K562 (cell line): ENCODE measurements around the gene SLC5A10. TPM values are rescaled to one million over a fixed set of nuclear protein-coding genes. Genes with fewer than 3 reads are reported as not detected.

ENCODE experiments used
- ATAC-seq: fragments of 200-7000 bp; cut with Tn5 transposase; 3 replicates; pipeline ENCODE4 v1.9.1; 2020; ENCODE audit warnings: moderate library complexity
- BruUV-seq: library from RNA; stranded (reverse); fragments of 400-500 nt; replicated peaks from 2 replicates; lab custom pipeline; 2021; lab: Mats Ljungman, UMichigan
- CTCF ChIA-PET: fragments of 300-600 bp; formaldehyde crosslinking; extraction: SDS; loops from one replicate; lab custom pipeline; 2021; ENCODE audit warnings: low intra/inter-chr PET ratio; lab: Yijun Ruan, JAX
- POLR2A ChIA-PET: fragments of 300-600, 350-650 bp; sonication (Branson Sonifier 250); formaldehyde crosslinking; extraction: SDS; loops from one replicate; lab custom pipeline; 2021; ENCODE audit warnings: antibody characterized with exemption, inconsistent platforms; lab: Yijun Ruan, JAX
- DNase-seq, 4 experiments: peaks; one replicate each; pipeline versions ENCODE4 v3.0.0 to v3.0.0-alpha.2; 2011 to 2018; ENCODE audit warnings: low spot score in 3 of 4, mixed read lengths in 3 of 4; ENCODE audit errors: extremely low read depth in 1 of 4
- FAIRE-seq: peaks from 2 replicates; lab custom pipeline; 2011; peaks lifted over from hg19 to GRCh38; lab: Jason Lieb, UNC
- H2AFZ ChIP-seq: 2 replicates; pipeline ENCODE4 v1.6.0; 2011; ENCODE audit warnings: low read depth, low read length, control low read depth, inconsistent platforms
- H3K27ac ChIP-seq: fragments of 200-600 bp; 3 replicates; pipeline ENCODE4 v1.8.0; 2011; ENCODE audit warnings: low read depth, mild to moderate bottlenecking, control low read depth, inconsistent platforms, low read length, moderate library complexity, mixed read lengths; ENCODE audit errors: extremely low read depth
- H3K27me3 ChIP-seq, 2 experiments: fragments of 300-600 bp in 1 of 2; 2 replicates in 1 of 2; 3 replicates in 1 of 2; pipeline versions ENCODE4 v1.6.0 to v1.8.0; 2011; ENCODE audit warnings: inconsistent platforms in 2 of 2, low read length in 2 of 2, mild to moderate bottlenecking in 1 of 2, mixed read lengths in 1 of 2, moderate library complexity in 1 of 2; ENCODE audit not compliant: control insufficient read depth in 2 of 2, insufficient read depth in 2 of 2
- H3K36me3 ChIP-seq: fragments of 300-600 bp; 3 replicates; pipeline ENCODE4 v1.8.0; 2011; ENCODE audit warnings: mild to moderate bottlenecking, low read length, inconsistent platforms; ENCODE audit not compliant: control insufficient read depth, insufficient read depth
- H3K4me1 ChIP-seq, 2 experiments: fragments of 200-600 bp in 1 of 2; replicated peaks in 1 of 2; 2 replicates in 1 of 2; 3 replicates in 1 of 2; pipeline versions ENCODE4 v1.5.1 to v1.8.0; 2011; ENCODE audit warnings: inconsistent platforms in 2 of 2, low read length in 2 of 2, mild to moderate bottlenecking in 1 of 2, mixed read lengths in 1 of 2, moderate library complexity in 1 of 2; ENCODE audit not compliant: control insufficient read depth in 2 of 2, insufficient read depth in 2 of 2
- H3K4me2 ChIP-seq: 2 replicates; pipeline ENCODE4 v1.6.1; 2011; ENCODE audit warnings: low read length, control low read depth, inconsistent platforms, mixed read lengths; ENCODE audit not compliant: insufficient read depth
- H3K4me3 ChIP-seq: fragments of 200-600 bp; sonication (generic), shearing (Covaris generic); 2 replicates; pipeline ENCODE4 v1.5.1; 2016; ENCODE audit warnings: control low read depth, inconsistent platforms
- H3K79me2 ChIP-seq: fragments of 200-600 bp; 3 replicates; pipeline ENCODE4 v1.8.0; 2011; ENCODE audit warnings: low read length, inconsistent platforms; ENCODE audit not compliant: control insufficient read depth, insufficient read depth
- H3K9ac ChIP-seq, 2 experiments: 2 replicates each; pipeline versions ENCODE4 v1.6.0 to v1.6.1; 2011; ENCODE audit warnings: low read depth in 2 of 2, low read length in 2 of 2, control low read depth in 1 of 2, inconsistent platforms in 1 of 2, mild to moderate bottlenecking in 1 of 2, mixed read lengths in 1 of 2; ENCODE audit not compliant: insufficient read depth in 1 of 2
- H3K9me1 ChIP-seq: one replicate; pipeline ENCODE4 v1.6.0; 2011; ENCODE audit warnings: inconsistent platforms, mild to moderate bottlenecking, low read length, moderate library complexity; ENCODE audit not compliant: control insufficient read depth, insufficient read depth
- H3K9me3 ChIP-seq: replicated peaks from 2 replicates; pipeline ENCODE4 v1.5.1; 2011; ENCODE audit warnings: low read depth, low read length, inconsistent platforms; ENCODE audit not compliant: control insufficient read depth, insufficient read depth
- H4K20me1 ChIP-seq: replicated peaks from 2 replicates; pipeline ENCODE4 v1.6.1; 2011; ENCODE audit warnings: low read length, inconsistent platforms, mixed read lengths; ENCODE audit not compliant: control insufficient read depth, insufficient read depth
- EWSR1 ChIP-seq: fragments of 450-650 bp; IDR thresholded peaks from 2 replicates; pipeline ENCODE4 v1.6.1; 2018; ENCODE audit warnings: borderline replicate concordance, mild to moderate bottlenecking, low read depth, moderate library complexity; ENCODE audit not compliant: partially characterized antibody
- GABPB2 ChIP-seq: fragments of 250-450 bp; sonication (Bioruptor Pico); conservative IDR thresholded peaks from 2 replicates; pipeline ENCODE4 v1.5.1; 2021; ENCODE audit warnings: mild to moderate bottlenecking
- JUND ChIP-seq, 2 experiments: IDR thresholded peaks; 2 replicates in 1 of 2; 3 replicates in 1 of 2; pipeline ENCODE4 v1.6.1; 2011; ENCODE audit warnings: borderline replicate concordance in 2 of 2, low read depth in 2 of 2, low read length in 2 of 2, improper control_type of control experiment in 1 of 2, missing biosample characterization in 1 of 2, missing genetic modification characterization in 1 of 2, missing genetic modification reagents in 1 of 2
- KAT7 ChIP-seq: sonication (generic); formaldehyde crosslinking; IDR thresholded peaks from 2 replicates; pipeline ENCODE4 v1.8.0; 2022; ENCODE audit warnings: missing genetic modification reagents, mild to moderate bottlenecking, borderline replicate concordance
- KDM2B ChIP-seq: fragments of 250-450 bp; sonication (Bioruptor Pico); IDR thresholded peaks from 2 replicates; pipeline ENCODE4 v1.8.0; 2021; ENCODE audit warnings: mild to moderate bottlenecking, moderate library complexity
- NFRKB ChIP-seq: fragments of 450-650 bp; IDR thresholded peaks from 2 replicates; pipeline ENCODE4 v1.6.1; 2016; ENCODE audit warnings: low read depth
- NR2C2 ChIP-seq, 2 experiments: fragments of 200-800 bp in 1 of 2; sonication (Bioruptor generic) in 1 of 2; sonication (generic) in 1 of 2; formaldehyde crosslinking in 1 of 2; IDR thresholded peaks; 2 replicates each; pipeline versions ENCODE4 v1.6.1 to v1.8.0; 2016 to 2022; ENCODE audit warnings: mild to moderate bottlenecking in 1 of 2, missing compliant biosample characterization in 1 of 2, missing genetic modification characterization in 1 of 2, missing genetic modification reagents in 1 of 2
- SAP30 ChIP-seq: fragments of 200-600 bp; sonication (generic); IDR thresholded peaks from 2 replicates; pipeline ENCODE4 v1.6.1; 2012; ENCODE audit warnings: borderline replicate concordance, low read depth, mild to moderate bottlenecking, moderate library complexity, low read length, control low read depth, inconsistent platforms; ENCODE audit not compliant: insufficient read depth, poor library complexity, severe bottlenecking
- ZBTB7A ChIP-seq: IDR thresholded peaks from 2 replicates; pipeline ENCODE4 v1.6.1; 2011; ENCODE audit warnings: low read depth, mild to moderate bottlenecking, low read length, moderate library complexity, borderline replicate concordance; ENCODE audit not compliant: control insufficient read depth
- ZNF239 ChIP-seq: fragments of 250-450 bp; sonication (Bioruptor Pico); IDR thresholded peaks from 2 replicates; pipeline ENCODE4 v1.4.0; 2020; ENCODE audit warnings: mild to moderate bottlenecking
- ZNF3 ChIP-seq: fragments of 250-450 bp; sonication (Bioruptor Pico); IDR thresholded peaks from 2 replicates; pipeline ENCODE4 v1.5.0; 2021; ENCODE audit warnings: mild to moderate bottlenecking, moderate library complexity
- WGBS: fragments of 100-300 bp; shearing (Covaris generic); methylation state at CpG from one replicate; pipeline ENCODE4 v1.1.6; 2016; ENCODE audit warnings: low coverage, mixed read lengths; ENCODE audit not compliant: insufficient coverage; ENCODE audit errors: missing lambda C conversion rate; 5-methylcytosine and 5-hydroxymethylcytosine counted together
- in situ Hi-C: fragments of 300-500 bp; cut with MboI; formaldehyde crosslinking; loops from 4 replicates; pipeline ENCODE4 v1.15.0; 2018; ENCODE audit warnings: inconsistent platforms, mixed read lengths
- intact Hi-C: fragments of 100-400 bp; cut with micrococcal nuclease; formaldehyde crosslinking; loops from 2 replicates; pipeline ENCODE4 v1.14.2; 2022
- polyA plus RNA-seq, 8 experiments: library from polyadenylated mRNA; depleted of rRNA in 4 of 8; stranded (reverse) in 5 of 8; unstranded in 3 of 8; fragments of >200 nt; fragmentation: Nextera tagmentation in 2 of 8; fragmentation: Illumina TruSeq in 1 of 8; extraction: Ambion mirVana in 2 of 8; extraction: Trizol in 1 of 8; gene quantifications; 2 replicates each; pipeline versions ENCODE4 v1.2.1 to v1.2.3, GENCODE V29; 2011 to 2014; ENCODE audit warnings: inconsistent platforms in 1 of 8, missing spikeins in 1 of 8
- total RNA-seq, 7 experiments: library from RNA; depleted of rRNA in 6 of 7; stranded (reverse); fragments of >200 nt in 6 of 7; fragmentation: Illumina TruSeq in 2 of 7; extraction: Trizol in 2 of 7; gene quantifications; 2 replicates each; pipeline versions ENCODE4 v1.2.1 to v1.2.3, GENCODE V29; 2011 to 2021; ENCODE audit warnings: low replicate concordance in 1 of 7
- TF ChIP-seq, protein P1 (sequence below): sonication (generic); IDR thresholded peaks from 2 replicates; pipeline ENCODE4 v1.6.1; 2016
- TF ChIP-seq, protein P2 (sequence below): sonication (generic); formaldehyde crosslinking; IDR thresholded peaks from 2 replicates; pipeline ENCODE4 v1.5.0; 2020; ENCODE audit warnings: missing genetic modification reagents

The SLC5A10 gene
- total and polyA plus RNA-seq, 9 of the 15 experiments (the other 6 are each of a cell fraction or from before 2014, with no cell fraction given), result 0.03 to 0.09 (median 0.03) TPM; not detected in 5

DNA sequence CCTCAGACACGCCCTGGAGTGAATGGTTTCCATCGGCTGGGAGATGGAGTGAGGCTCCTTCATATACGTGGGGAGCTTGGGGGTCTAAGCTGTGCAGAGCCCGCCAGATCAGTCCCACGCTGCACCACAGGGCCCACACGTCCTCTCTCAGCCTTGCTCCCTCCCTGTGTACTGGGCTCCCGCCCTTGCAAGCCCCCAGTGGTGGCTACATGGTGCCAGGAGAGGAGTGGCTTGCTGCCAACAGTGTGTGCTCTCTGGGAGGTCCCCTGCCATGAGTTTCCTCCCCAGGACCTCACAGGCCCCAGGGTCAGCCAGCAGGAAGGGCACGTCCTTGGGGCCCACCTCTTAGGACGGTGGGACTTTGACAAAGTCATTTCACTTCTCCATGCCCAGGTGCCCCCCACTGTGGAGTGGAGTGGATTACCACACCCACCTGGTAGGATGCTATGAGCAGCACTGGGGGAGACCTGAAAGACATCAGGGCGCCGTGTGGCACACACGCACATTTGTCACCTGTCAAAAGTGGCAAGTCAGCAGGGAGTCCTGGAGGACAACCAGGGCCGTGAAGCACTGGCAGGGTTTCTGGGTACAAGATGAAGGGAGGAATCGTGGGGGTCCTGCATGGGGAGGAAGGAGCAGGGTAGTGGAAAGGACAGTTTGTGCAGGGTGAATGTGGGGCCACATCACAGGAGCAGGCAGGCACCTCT lies 13.7 kb downstream of the SLC5A10 start:
- ATAC-seq, result no peak
- Histone ChIP-seq H3K4me1 (peaks cover 0 to 36% of the 10 kb centered on the region in 2 experiments; a peak in 3 of 5 replicates), H3K27me3 (no peaks in the 10 kb centered on the region), H3K4me2 (no peak overlapping the region), H3K36me3 (no peaks in the 10 kb centered on the region), H3K79me2 (no peaks in the 10 kb centered on the region), H3K27ac (no peak overlapping the region), H3K9me3 (no peaks in the 10 kb centered on the region), H4K20me1 (0 out of 2 replicates have a peak, but pooled peaks cover 3% of the 10 kb centered on the region), H3K9ac (no peak overlapping the region), H3K4me3 (no peak overlapping the region), H3K9me1 (no peaks in the 10 kb centered on the region), H2AFZ (no peak overlapping the region)
- no peak for FAIRE-seq
- TF ChIP-seq NFRKB, result no peak
- no peak for TF ChIP-seq NR2C2 (CRISPR knock-in tag; IDR thresholded peaks at IDR 0.05)
- TF ChIP-seq NR2C2 (tag; IDR thresholded peaks at IDR 0.05), result no peak
- TF ChIP-seq, protein P1, sequence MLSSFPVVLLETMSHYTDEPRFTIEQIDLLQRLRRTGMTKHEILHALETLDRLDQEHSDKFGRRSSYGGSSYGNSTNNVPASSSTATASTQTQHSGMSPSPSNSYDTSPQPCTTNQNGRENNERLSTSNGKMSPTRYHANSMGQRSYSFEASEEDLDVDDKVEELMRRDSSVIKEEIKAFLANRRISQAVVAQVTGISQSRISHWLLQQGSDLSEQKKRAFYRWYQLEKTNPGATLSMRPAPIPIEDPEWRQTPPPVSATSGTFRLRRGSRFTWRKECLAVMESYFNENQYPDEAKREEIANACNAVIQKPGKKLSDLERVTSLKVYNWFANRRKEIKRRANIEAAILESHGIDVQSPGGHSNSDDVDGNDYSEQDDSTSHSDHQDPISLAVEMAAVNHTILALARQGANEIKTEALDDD, result no peak
- TF ChIP-seq GABPB2 (CRISPR knock-in tag), result no peak
- no peak for TF ChIP-seq ZNF239 (CRISPR knock-in tag)
- no peak for TF ChIP-seq SAP30
- TF ChIP-seq, protein P2, sequence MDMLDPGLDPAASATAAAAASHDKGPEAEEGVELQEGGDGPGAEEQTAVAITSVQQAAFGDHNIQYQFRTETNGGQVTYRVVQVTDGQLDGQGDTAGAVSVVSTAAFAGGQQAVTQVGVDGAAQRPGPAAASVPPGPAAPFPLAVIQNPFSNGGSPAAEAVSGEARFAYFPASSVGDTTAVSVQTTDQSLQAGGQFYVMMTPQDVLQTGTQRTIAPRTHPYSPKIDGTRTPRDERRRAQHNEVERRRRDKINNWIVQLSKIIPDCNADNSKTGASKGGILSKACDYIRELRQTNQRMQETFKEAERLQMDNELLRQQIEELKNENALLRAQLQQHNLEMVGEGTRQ (CRISPR knock-in tag), result no peak
- no peak for TF ChIP-seq EWSR1
- no peak for TF ChIP-seq KAT7 (CRISPR knock-in tag)
- TF ChIP-seq ZNF3 (CRISPR knock-in tag), result no peak
- no peak for TF ChIP-seq JUND (IDR thresholded peaks at IDR 0.05; ENCODE audit: borderline replicate concordance, low read depth, low read length)
- no peak for TF ChIP-seq JUND (tag; IDR thresholded peaks at IDR 0.05; ENCODE audit: borderline replicate concordance, low read depth, low read length)
- TF ChIP-seq ZBTB7A, result no peak
- TF ChIP-seq KDM2B (CRISPR knock-in tag), result no peak
- POLR2A ChIA-PET, result no interaction called here
- CTCF ChIA-PET, result no interaction called here
- intact Hi-C loops, result no loop called here
- in situ Hi-C loops, result no loop called here
- WGBS, result 32% methylated on average over 10 of the region's 14 CpGs
- no peak for DNase-seq
- no TSS peak for BruUV-seq
